ENCODE results near the gene SIRT6. TPM values are rescaled to one million over a fixed set of nuclear protein-coding genes. Genes with fewer than 3 reads are reported as not detected.

The SIRT6 gene
- polyA plus RNA-seq, 1 experiment: 22.3 TPM

DNA sequence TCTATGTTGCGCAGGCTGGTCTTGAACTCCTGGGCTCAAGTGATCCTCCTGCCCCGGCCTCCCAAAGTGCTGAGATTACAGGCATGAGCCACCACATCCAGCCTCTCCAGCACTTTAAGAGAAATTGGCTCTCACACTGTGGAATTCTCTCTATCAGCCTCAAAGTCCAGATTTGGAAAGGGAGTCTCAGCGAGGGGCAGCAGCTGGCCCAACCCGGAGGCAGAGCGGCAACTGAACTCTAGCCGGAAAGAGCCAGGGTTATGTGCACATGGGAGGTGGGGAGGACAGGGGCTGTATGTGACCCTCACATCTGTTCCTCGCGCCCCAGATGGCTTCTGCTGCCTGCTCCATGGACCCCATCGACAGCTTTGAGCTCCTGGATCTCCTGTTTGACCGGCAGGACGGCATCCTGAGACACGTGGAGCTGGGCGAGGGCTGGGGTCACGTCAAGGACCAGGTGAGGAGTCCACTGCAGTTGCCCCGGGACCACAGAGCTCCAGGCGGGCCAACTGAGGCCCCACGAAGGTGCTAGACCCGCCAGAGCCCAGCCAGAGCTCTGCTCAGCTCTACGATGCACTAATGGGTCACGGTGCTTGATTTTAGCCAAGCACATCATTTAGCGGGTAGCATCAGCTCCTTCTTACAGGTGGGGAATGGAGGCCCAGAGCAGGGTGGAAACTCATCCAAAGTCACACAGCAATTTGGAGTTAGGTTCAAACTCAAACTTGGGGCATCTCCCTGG lies 27.6 kb downstream of the SIRT6 start:
- ChIA-PET CTCF (interaction anchor here (0.6 to 1.4 kb wide), 2 partner anchors 15 to 945 kb away, joined by 3 to 5 read pairs; no protein-coding TSS in a partner anchor), POLR2A (no interaction called here)
- Histone ChIP-seq H3K4me3 (ENCODE audit: low read depth, low read length) (no peak overlapping the region), H3K27me3 (ENCODE audit: control insufficient read depth, insufficient read depth, low read length) (peaks cover 3% of the 10 kb centered on the region; the same call in 1 of the 2 replicates), H3K36me3 (ENCODE audit: control insufficient read depth, insufficient read depth, low read length) (no peaks in the 10 kb centered on the region)
- no peak for TF ChIP-seq CTCF (IDR thresholded peaks at IDR 0.05; ENCODE audit: insufficient read depth, low read depth, low read length)
- DNase-seq (ENCODE audit: low read depth): no peak

GRCh38 chr19:4152241-4152998 lies 29.9 kb downstream of the SIRT6 start:
- TF ChIP-seq CTCF (IDR thresholded peaks at IDR 0.05; ENCODE audit: insufficient read depth, low read depth, low read length): no peak
- ChIA-PET CTCF (interaction anchor here (1.2 to 4.3 kb wide), 2 partner anchors 13 to 14 kb away, joined by 3 to 20 read pairs; no protein-coding TSS in a partner anchor), POLR2A (no interaction called here)
- Histone ChIP-seq H3K36me3 (ENCODE audit: control insufficient read depth, insufficient read depth, low read length) (no peaks in the 10 kb centered on the region), H3K4me3 (ENCODE audit: low read depth, low read length) (no peak overlapping the region), H3K27me3 (ENCODE audit: control insufficient read depth, insufficient read depth, low read length) (peaks cover 3% of the 10 kb centered on the region; the same call in 1 of the 2 replicates)
- no peak for DNase-seq (ENCODE audit: low read depth)

- ChIA-PET POLR2A (no interaction called here), CTCF (interaction anchor here (0.6 to 4.3 kb wide), 2 partner anchors 12 to 20 kb away, joined by 3 to 20 read pairs; no protein-coding TSS in a partner anchor)
- DNase-seq (ENCODE audit: low read depth): no peak
Measured at GRCh38 chr19:4151623-4152022, 30.7 kb downstream of the SIRT6 start.

GRCh38 chr19:4149518-4150288 lies 32.7 kb downstream of the SIRT6 start:
- ChIA-PET CTCF (interaction anchor here (0.6 to 4.3 kb wide), 2 partner anchors 10 to 311 kb away, joined by 4 to 20 read pairs; no protein-coding TSS in a partner anchor), POLR2A (no interaction called here)
- Histone ChIP-seq H3K27me3 (ENCODE audit: control insufficient read depth, insufficient read depth, low read length) (peaks cover 3% of the 10 kb centered on the region; the same call in 1 of the 2 replicates), H3K4me3 (ENCODE audit: low read depth, low read length) (no peak overlapping the region), H3K36me3 (ENCODE audit: control insufficient read depth, insufficient read depth, low read length) (no peaks in the 10 kb centered on the region)
- no peak for DNase-seq (ENCODE audit: low read depth)
- no peak for TF ChIP-seq CTCF (IDR thresholded peaks at IDR 0.05; ENCODE audit: insufficient read depth, low read depth, low read length)

More at GRCh38 chr19:4151623-4152022, 30.7 kb downstream of the SIRT6 start:
- Histone ChIP-seq H3K4me3 (ENCODE audit: low read depth, low read length) (no peak overlapping the region), H3K27me3 (ENCODE audit: control insufficient read depth, insufficient read depth, low read length) (peaks cover 3% of the 10 kb centered on the region; the same call in 1 of the 2 replicates), H3K36me3 (ENCODE audit: control insufficient read depth, insufficient read depth, low read length) (no peaks in the 10 kb centered on the region)
- TF ChIP-seq CTCF (IDR thresholded peaks at IDR 0.05; ENCODE audit: insufficient read depth, low read depth, low read length): no peak
